HG03521 (cell line): ENCODE measurements around the gene SYNJ1.

Source experiments
- ATAC-seq: cut with Tn5 transposase; IDR thresholded peaks from one replicate; pipeline ENCODE4 v1.9.1; 2021; ENCODE audit warnings: mild to moderate bottlenecking, moderate library complexity; ENCODE audit not compliant: unreplicated experiment

The SYNJ1 gene

DNA sequence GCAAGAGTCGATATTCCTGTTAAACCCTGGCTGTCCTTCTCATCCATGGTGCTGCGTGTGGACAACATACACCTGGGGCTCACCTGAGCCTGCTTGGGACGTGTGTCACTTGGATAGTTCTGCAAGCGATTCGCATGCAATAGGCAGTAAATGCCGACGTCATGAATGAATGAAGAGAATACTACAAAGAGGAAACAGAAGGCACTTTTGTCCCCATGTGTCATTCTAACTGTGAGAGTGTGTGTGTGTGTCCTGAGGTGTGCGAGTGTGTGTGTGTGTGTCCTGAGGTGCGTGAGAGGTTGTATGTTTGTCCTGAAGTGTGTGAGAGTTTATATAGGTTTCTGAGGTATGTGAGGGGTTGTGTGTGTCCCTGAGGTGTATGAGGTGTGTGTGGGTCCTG lies 141.8 kb downstream of the SYNJ1 start:
- ATAC-seq: no peak

DNA sequence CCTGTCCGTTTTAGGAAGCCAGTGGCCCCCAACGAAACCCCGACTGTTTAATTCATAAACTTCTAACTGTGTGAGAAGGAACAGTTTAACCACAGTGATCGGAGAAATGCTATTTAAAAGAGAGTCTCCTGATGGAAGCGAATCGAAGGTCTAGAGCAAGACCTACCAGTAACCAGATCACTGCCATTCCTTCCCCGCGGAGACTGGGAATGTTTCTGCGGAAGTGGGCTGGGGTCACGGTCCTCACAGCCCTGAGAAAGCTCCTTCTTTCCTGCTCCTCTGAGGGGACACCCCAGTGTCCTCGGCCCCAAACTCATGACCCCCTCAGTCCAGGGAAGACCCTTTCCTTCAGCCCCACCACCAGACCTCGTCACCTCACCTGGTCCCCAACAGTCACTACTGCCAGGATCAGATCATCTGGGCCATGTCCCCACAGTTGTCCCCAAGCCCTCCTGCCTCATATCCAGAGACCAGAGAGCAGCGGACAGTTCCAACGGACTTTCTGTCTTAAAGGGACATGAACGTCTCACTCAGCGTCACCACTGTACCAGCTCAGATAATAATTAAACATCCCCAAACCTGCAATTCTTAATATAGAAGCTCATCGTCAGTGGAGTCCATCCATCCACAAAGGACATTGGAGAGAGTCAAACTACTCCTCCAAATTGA lies 142.6 kb downstream of the SYNJ1 start, which contains the start of gene TCP10L:
TCP10L (minus strand) TSS at position 482 of the 669 bp plus-strand sequence. CDS start 1,219 bp downstream, outside the sequence.
- no peak for ATAC-seq

DNA sequence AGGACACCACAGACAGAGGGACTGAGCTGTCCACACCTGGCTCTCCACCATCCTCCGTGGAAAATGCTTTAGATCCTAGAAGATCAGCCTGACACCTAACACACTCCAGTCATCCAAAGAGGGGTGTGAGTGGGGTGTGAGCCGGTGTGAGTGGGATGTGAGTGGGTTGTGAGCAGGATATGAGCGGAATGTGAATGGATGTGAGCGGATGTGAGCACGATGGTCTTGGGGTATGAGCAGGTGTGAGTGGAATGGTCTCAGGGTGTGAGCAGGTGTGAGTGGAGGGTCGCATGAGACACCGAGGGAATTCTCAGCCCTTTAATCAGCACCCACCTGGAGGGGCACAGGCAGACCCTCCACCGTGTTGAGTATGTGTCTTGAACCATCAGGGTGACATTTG lies 143.3 kb downstream of the SYNJ1 start:
- ATAC-seq: no peak

DNA sequence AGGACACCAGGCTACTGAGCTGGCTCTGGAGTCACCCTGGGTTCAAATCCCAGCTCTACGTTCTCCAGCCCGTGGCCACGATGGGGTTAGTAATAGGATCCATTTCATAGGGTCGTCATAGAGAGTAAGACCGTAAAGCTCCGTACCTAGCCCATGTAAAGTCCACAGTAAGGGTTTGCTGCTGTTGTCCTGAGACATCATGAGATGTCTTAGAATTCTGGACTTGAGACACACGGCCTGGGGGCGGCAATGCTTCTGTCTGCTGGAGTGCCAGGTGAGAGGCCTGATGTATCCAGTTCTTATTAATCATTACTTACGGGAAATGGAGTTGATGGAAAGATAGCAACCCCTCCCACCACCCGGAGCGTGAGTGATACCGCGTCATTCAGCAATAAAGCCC lies 146.1 kb downstream of the SYNJ1 start:
- ATAC-seq: no peak

DNA sequence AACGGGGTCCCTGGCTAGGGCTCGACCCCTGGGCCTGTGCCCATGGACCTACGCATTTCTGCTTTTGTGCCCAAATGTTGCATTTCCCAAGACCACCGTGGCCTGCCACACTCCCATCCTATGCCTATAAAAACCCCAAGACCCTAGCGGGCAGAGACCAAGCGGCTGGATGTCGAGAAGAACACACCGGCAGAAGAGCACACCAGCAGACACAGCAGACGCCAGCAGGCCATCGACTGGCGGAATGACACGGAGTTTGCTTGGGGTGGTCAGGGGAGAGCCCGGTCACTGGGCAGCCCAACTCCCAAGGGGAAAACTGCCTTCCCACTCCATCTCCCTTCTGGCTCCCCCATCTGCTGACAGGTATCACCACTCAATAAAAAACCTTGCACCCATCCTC lies 146.9 kb downstream of the SYNJ1 start:
- no peak for ATAC-seq
